Nephron (organoid): ENCODE measurements around the gene CACNB3.
A peak's percentile ranks its signal among the peaks of the same experiment; 100 is the strongest.

Experiments used
- H3K27ac Mint-ChIP-seq, 3 experiments: 2 replicates each; pipeline ENCODE4 v1.8.0; 2020; ENCODE audit warnings: mixed read lengths in 3 of 3, mild to moderate bottlenecking in 2 of 3, moderate library complexity in 1 of 3
- H3K27me3 Mint-ChIP-seq: 2 replicates; pipeline ENCODE4 v1.8.0; 2021; ENCODE audit warnings: low read depth, mild to moderate bottlenecking, moderate library complexity, mixed read lengths
- H3K36me3 Mint-ChIP-seq: 2 replicates; pipeline ENCODE4 v1.8.0; 2020; ENCODE audit warnings: low read depth, mixed read lengths
- H3K4me1 Mint-ChIP-seq: 2 replicates; pipeline ENCODE4 v1.8.0; 2020; ENCODE audit warnings: mixed read lengths
- H3K4me3 Mint-ChIP-seq, 3 experiments: 2 replicates each; pipeline ENCODE4 v1.8.0; 2020; ENCODE audit warnings: mild to moderate bottlenecking in 3 of 3, mixed read lengths in 3 of 3, moderate library complexity in 2 of 3
- H3K9me3 Mint-ChIP-seq: 2 replicates; pipeline ENCODE4 v1.8.0; 2020; ENCODE audit warnings: mixed read lengths
- TF ChIP-seq, protein P1 (sequence below), 3 experiments: fragments of 200-600 bp; sonication (generic); IDR thresholded peaks; one replicate each; pipeline ENCODE4 v1.5.0; 2021; ENCODE audit warnings: antibody characterized with exemption in 3 of 3; ENCODE audit not compliant: unreplicated experiment in 3 of 3

Gene CACNB3

DNA sequence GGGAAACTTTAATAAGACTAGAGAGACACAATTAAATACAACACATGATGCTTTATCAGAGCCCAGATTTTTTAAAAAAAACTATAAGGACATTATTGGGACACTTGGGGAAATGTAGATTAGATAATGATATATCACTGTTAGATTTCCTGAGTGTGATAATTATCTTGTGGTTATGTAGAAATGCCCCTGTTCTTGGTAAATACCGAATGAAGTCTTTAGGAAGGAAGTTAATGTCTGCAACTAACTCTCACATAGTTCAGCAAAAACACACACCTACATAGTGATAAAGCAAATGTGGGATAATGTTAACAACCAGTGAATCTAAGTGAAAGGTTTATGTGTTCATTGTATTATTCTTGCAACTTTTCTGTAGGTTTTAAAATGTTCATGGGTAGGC, 14.6 kb upstream of the CACNB3 start:
- Mint-ChIP-seq H3K9me3 (no peaks in the 10 kb centered on the region), H3K27me3 (no peaks in the 10 kb centered on the region), H3K4me1 (no peaks in the 10 kb centered on the region), H3K36me3 (no peaks in the 10 kb centered on the region), H3K27ac (no peak overlapping the region), H3K4me3 (no peak overlapping the region)
- TF ChIP-seq, protein P1, sequence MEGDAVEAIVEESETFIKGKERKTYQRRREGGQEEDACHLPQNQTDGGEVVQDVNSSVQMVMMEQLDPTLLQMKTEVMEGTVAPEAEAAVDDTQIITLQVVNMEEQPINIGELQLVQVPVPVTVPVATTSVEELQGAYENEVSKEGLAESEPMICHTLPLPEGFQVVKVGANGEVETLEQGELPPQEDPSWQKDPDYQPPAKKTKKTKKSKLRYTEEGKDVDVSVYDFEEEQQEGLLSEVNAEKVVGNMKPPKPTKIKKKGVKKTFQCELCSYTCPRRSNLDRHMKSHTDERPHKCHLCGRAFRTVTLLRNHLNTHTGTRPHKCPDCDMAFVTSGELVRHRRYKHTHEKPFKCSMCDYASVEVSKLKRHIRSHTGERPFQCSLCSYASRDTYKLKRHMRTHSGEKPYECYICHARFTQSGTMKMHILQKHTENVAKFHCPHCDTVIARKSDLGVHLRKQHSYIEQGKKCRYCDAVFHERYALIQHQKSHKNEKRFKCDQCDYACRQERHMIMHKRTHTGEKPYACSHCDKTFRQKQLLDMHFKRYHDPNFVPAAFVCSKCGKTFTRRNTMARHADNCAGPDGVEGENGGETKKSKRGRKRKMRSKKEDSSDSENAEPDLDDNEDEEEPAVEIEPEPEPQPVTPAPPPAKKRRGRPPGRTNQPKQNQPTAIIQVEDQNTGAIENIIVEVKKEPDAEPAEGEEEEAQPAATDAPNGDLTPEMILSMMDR (IDR thresholded peaks at IDR 0.05; ENCODE audit: unreplicated experiment in 3 of 3): no peak

DNA sequence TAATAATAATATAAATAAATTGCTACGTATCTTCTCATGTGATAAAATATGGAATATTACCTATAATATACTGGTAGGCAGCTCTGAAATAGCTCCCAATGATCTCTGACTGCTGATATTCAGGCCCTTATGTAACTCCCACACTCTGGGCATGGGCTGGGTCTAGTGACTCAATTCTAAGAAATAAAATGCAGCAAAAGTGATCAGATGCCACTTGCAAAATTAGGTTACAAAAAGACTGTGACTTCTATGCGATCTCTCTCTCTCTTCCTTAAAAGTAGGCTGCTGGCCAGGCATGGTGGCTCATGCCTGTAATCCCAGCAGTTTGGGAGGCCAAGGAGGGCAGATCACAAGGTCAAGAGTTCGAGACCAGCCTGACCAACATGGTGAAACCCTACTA, 10.3 kb upstream of the CACNB3 start:
- H3K4me3 Mint-ChIP-seq: no peak overlapping the region
- no peak overlapping the region for H3K27ac Mint-ChIP-seq
- no peaks in the 10 kb centered on the region for H3K27me3 Mint-ChIP-seq
- TF ChIP-seq, protein P1 (IDR thresholded peaks at IDR 0.05; ENCODE audit: unreplicated experiment in 3 of 3): no peak
- H3K36me3 Mint-ChIP-seq: no peaks in the 10 kb centered on the region
- peaks cover 27% of the 10 kb centered on the region for H3K4me1 Mint-ChIP-seq
- no peaks in the 10 kb centered on the region for H3K9me3 Mint-ChIP-seq

DNA sequence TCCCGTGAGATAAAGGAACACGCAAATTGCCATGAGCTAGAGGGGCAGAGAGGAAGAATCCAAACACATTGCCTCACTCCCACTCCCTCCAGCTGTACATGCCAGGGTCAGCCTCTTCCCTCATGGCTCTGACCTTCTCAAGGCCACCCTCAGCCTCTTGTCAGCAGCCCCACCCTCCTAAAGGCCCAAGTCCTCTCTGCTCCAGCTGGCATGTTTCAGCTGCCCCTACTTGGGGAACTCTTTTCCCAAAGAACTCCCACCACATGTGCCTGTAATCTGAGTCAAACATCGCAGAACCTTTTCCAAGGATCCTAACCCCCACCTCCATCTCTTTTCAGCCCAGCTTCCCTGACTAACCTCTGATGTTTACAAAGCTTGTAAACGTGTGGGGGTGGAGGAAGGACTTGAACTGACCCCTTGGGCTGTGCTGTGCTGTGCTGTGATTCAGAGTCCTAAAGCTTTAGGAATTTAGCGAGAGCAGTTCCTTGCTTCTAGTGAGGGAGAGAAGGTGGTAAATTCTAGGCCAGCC, 7.3 kb upstream of the CACNB3 start:
- Mint-ChIP-seq H3K27me3 (peaks cover 3% of the 10 kb centered on the region), H3K9me3 (no peaks in the 10 kb centered on the region), H3K36me3 (no peaks in the 10 kb centered on the region), H3K4me1 (peaks cover 41% of the 10 kb centered on the region), H3K27ac (peak overlapping the region; percentile 83 to 95 (median 94)), H3K4me3 (peak overlapping the region; percentile 43 to 71 (median 45))
- TF ChIP-seq, protein P1 (IDR thresholded peaks at IDR 0.05; ENCODE audit: unreplicated experiment in 3 of 3): no peak

DNA sequence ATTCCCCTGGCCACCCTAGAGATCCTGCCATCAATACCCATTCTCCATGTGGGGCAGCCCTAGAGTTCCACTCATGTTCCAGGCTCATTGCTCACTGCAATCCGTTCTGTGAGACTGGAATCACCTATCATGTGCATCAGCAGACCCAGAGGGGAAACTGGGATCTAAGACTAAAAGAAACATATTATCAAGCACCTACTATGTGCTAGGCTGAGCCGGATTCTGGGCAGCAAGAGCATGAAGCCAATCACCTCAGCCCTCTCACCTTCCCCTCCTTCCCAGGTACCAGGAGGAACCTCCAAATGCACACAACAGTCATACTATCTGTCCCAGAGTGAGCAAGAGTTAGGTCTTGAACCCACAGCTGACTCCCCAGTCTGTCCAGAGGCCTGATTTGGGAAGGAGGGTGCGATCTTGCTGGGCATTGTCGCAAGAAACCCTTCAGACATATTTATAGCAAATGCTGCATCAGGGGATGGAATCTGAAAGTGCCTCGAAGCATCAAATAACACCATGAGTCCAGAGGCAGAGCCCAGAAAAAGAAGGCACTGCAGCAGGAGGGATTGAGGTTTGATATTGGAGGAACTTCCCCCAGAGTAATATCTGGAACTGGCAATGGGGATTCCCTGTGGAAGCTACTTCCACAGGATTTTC, 6.7 kb upstream of the CACNB3 start:
- Mint-ChIP-seq H3K9me3 (no peaks in the 10 kb centered on the region), H3K27ac (peak overlapping the region; percentile 83 to 95 (median 94)), H3K36me3 (peaks cover 4% of the 10 kb centered on the region), H3K4me3 (peak overlapping the region; percentile 43 to 71 (median 45)), H3K27me3 (peaks cover 3% of the 10 kb centered on the region), H3K4me1 (peaks cover 47% of the 10 kb centered on the region)
- TF ChIP-seq, protein P1 (IDR thresholded peaks at IDR 0.05; ENCODE audit: unreplicated experiment in 3 of 3): no peak

DNA sequence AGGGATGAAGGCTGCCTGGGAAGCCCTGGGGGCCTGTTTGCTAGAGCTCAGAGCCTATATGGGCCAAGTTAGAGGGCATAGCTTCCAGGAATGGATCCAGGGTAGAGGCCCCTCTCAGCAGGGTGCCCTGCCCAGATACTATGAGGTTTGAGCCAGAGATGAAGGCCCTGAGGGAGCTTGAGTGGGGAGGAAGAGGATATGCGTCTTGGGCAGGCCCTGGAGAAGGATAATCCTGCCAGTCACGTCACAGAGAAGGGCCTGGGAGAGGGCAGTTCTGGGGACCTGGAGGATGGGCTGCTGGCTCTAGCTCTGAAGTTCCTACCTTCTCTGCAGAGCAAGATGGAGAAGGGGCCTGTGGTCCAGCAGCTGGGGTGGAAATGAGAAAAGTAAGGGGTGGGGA, 5.9 kb upstream of the CACNB3 start:
- Mint-ChIP-seq H3K36me3 (peaks cover 4% of the 10 kb centered on the region), H3K27ac (peak overlapping the region; percentile 83 to 95 (median 94)), H3K27me3 (peaks cover 6% of the 10 kb centered on the region), H3K4me3 (peak overlapping the region; percentile 68 to 71 (median 70)), H3K4me1 (peaks cover 55% of the 10 kb centered on the region), H3K9me3 (no peaks in the 10 kb centered on the region)
- TF ChIP-seq, protein P1 (IDR thresholded peaks at IDR 0.05; ENCODE audit: unreplicated experiment in 3 of 3): no peak
